Measurements from ENCODE around the gene AP2A2. TPM values are rescaled to one million over a fixed set of nuclear protein-coding genes. Genes with fewer than 3 reads are reported as not detected.
"Not testable (repeated sequence)": the region's sequence is repeated elsewhere in the genome, so short reads cannot be mapped to it uniquely, and the experiment has no call there.

The AP2A2 gene
- total RNA-seq, 2 donors from 2014 or later: 99.0 to 109 TPM

- no peak for DNase-seq (ENCODE audit: low spot score)
- H3K36me3 ChIP-seq: peaks cover 26% of the 10 kb centered on the region
- H3K27ac ChIP-seq: no peak overlapping the region
- no peaks in the 10 kb centered on the region for H3K4me1 ChIP-seq (ENCODE audit: control insufficient read depth in 1 of 2, low read depth in 2 of 2)
- H3K27me3 ChIP-seq (replicated peaks; ENCODE audit: insufficient read depth): no peaks in the 10 kb centered on the region
- H3K4me3 ChIP-seq: no peak overlapping the region
- no peaks in the 10 kb centered on the region for H3K9me3 ChIP-seq
- no peak for ATAC-seq (ENCODE audit: insufficient number of reproducible peaks, low FRiP score, low read depth)
- no peak for TF ChIP-seq CTCF (IDR thresholded peaks at IDR 0.05)
Observed at GRCh38 chr11:1014276-1014675, 88.6 kb downstream of the AP2A2 start.

GRCh38 chr11:1015064-1015463 lies 89.4 kb downstream of the AP2A2 start:
- H3K36me3 ChIP-seq: peaks cover 21% of the 10 kb centered on the region
- no peak overlapping the region for H3K4me3 ChIP-seq
- ATAC-seq (ENCODE audit: insufficient number of reproducible peaks, low FRiP score, low read depth) (no peak), DNase-seq (ENCODE audit: low spot score) (no peak)
- no peak for TF ChIP-seq CTCF (IDR thresholded peaks at IDR 0.05)
- H3K4me1 ChIP-seq (ENCODE audit: control insufficient read depth in 1 of 2, low read depth in 2 of 2): no peaks in the 10 kb centered on the region
- H3K27me3 ChIP-seq (replicated peaks; ENCODE audit: insufficient read depth): no peaks in the 10 kb centered on the region
- H3K27ac ChIP-seq: no peak overlapping the region
- H3K9me3 ChIP-seq: no peaks in the 10 kb centered on the region

- no peaks in the 10 kb centered on the region for H3K27me3 ChIP-seq (replicated peaks; ENCODE audit: insufficient read depth)
- ATAC-seq (ENCODE audit: insufficient number of reproducible peaks, low FRiP score, low read depth) (no peak), DNase-seq (ENCODE audit: low spot score) (no peak)
- no peak overlapping the region for H3K27ac ChIP-seq
- TF ChIP-seq CTCF (IDR thresholded peaks at IDR 0.05): no peak
- H3K9me3 ChIP-seq: no peaks in the 10 kb centered on the region
- no peaks in the 10 kb centered on the region for H3K4me1 ChIP-seq (ENCODE audit: control insufficient read depth in 1 of 2, low read depth in 2 of 2)
- no peak overlapping the region for H3K4me3 ChIP-seq
- H3K36me3 ChIP-seq: peaks cover 12% of the 10 kb centered on the region
Observed at GRCh38 chr11:1015826-1016545, 90.3 kb downstream of the AP2A2 start.

- ATAC-seq (ENCODE audit: insufficient number of reproducible peaks, low FRiP score, low read depth): peak; percentile 63
- not testable (repeated sequence) for DNase-seq (ENCODE audit: low spot score); H3K9me3 ChIP-seq; H3K27ac ChIP-seq; H3K4me3 ChIP-seq; H3K4me1 ChIP-seq (ENCODE audit: control insufficient read depth in 1 of 2, low read depth in 2 of 2); H3K27me3 ChIP-seq (replicated peaks; ENCODE audit: insufficient read depth); H3K36me3 ChIP-seq
Observed at GRCh38 chr11:1016610-1017126, 91.0 kb downstream of the AP2A2 start.

- DNase-seq (ENCODE audit: low spot score): no peak
Observed at GRCh38 chr11:1017269-1018005, 91.8 kb downstream of the AP2A2 start.

More at GRCh38 chr11:1017269-1018005, 91.8 kb downstream of the AP2A2 start:
- no peaks in the 10 kb centered on the region for H3K27me3 ChIP-seq (replicated peaks; ENCODE audit: insufficient read depth)
- TF ChIP-seq CTCF (IDR thresholded peaks at IDR 0.05): no peak
- no peak overlapping the region for H3K4me3 ChIP-seq
- H3K4me1 ChIP-seq (ENCODE audit: control insufficient read depth in 1 of 2, low read depth in 2 of 2): no peaks in the 10 kb centered on the region
- no peak overlapping the region for H3K27ac ChIP-seq
- peak; percentile 59 for ATAC-seq (ENCODE audit: insufficient number of reproducible peaks, low FRiP score, low read depth)
- no peaks in the 10 kb centered on the region for H3K9me3 ChIP-seq
- no peaks in the 10 kb centered on the region for H3K36me3 ChIP-seq

All from thoracic aorta (tissue), 2 donors.